Ecto neural progenitor cell (in vitro differentiated cells): Measurements from ENCODE around the gene PGM5.

Experiments used
- DNase-seq: peaks from one replicate; pipeline ENCODE4 v3.0.0-alpha.2; 2018; ENCODE audit warnings: low spot score

PGM5 gene

DNA sequence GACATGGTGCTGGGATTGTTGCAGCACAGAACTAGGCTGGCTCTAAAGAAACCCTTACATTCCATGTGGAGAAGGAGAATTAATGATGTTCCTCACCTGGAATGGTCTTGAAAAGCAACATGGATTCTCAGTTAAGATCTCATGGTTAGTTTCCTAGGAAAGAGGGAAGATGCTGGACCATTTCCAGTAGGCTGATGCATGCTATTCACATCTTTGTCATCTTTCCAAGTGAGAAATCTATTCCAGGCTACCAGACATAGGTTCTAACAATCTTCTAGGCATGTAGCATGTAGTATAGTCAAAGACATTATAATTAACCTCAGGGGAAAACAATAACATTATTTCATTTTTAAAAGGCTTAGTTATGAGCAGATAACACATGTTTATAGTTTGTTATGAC, 139.9 kb downstream of the PGM5 start:
- DNase-seq = no peak

DNA sequence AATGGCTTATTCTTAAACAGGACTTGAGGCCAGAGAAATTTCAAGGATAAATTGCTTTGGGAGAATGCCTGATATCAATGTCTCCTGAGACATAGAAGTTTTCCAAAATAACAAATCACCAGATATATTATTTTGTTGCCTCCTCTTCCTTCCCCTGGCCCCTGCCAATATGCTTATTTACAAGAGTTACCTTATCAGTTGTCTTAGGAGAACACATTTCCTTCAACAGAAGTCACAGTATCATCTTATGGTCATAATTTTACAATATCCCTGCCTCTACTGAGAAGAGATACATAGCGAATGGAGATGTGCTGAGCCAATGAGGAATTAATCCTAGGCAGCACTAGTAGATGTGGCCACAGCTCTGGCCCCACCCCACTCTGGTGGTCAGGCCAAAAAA, 141.2 kb downstream of the PGM5 start:
- DNase-seq = no peak

DNA sequence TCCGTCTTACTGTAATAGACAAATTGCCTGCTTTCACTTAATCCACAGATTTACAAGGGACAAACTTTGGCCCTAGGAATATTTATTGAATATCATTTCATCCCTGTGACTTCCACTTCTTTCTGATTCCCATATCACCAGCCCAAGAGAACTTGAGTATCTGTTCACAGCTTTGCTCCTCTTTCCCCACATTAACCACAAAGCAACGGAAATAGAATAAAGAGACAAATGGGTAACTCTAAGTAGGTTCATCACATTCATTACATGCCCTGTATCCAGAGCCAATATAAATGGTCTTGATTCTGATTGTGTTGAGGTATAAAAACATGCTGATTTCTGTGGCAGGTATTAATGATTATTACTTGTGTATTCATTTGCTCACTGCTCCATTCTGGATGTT, 142.4 kb downstream of the PGM5 start:
- DNase-seq = no peak

DNA sequence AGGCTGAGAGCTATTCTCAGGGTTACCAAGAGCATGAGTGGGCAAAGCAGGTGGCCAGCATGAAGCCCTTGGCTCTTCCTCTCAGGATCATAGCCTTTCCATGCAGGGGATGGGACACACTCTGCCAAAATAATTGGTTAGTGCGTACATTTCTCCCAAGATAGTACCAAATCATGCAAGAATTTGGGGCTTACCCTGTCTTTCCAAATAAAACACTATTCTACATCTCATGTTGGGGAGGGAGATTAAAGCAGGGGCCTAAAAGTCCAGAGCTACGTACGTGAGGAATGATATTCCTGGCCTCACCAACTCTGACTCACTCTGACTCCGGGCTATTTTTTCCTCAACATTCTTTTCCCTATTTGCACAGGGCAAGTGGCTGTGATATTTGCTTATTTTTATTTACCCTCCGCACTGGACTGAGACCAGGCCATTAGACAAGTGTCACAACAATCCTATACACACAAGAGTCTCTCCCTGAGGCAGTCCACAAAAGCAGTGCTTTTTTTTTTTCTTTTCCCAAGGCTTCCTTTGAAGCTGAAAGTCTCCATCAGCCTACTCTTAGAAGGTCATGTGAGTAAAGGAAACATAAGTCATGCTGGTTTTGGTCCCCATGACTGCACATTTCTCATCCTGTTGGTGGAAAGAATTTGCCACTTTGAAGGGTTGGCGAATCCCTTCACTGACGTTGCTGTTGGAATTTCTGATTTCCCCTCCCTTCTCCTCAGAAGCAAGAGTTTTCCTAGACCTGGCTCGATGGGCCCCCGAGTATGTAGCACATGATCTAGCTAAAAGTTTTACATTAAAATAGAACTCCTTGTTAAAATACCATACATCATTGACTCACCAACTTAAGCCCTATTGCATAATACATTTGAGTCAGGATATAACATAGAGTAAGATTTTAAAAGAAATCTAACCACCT, 144.3 kb downstream of the PGM5 start:
- DNase-seq = no peak

DNA sequence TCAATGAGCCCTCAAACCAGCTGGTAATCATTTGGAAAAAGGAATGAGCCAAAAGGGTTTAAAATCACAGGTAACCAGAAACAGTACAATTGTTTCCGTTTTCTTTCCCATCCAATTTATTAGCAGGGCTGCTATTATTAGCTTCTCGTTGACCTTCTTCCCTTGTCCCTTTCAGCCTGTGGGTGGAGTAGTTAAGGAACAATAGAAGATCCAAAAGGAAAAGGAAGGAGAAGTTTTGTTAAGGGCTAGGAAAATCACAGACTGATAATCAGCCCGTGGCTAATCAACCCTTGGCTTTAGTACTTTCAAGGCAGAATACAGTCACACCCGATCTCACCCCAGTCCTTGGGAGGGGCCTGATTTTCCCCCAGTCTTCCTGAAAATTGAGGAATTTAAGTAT, 145.9 kb downstream of the PGM5 start:
- no peak for DNase-seq

DNA sequence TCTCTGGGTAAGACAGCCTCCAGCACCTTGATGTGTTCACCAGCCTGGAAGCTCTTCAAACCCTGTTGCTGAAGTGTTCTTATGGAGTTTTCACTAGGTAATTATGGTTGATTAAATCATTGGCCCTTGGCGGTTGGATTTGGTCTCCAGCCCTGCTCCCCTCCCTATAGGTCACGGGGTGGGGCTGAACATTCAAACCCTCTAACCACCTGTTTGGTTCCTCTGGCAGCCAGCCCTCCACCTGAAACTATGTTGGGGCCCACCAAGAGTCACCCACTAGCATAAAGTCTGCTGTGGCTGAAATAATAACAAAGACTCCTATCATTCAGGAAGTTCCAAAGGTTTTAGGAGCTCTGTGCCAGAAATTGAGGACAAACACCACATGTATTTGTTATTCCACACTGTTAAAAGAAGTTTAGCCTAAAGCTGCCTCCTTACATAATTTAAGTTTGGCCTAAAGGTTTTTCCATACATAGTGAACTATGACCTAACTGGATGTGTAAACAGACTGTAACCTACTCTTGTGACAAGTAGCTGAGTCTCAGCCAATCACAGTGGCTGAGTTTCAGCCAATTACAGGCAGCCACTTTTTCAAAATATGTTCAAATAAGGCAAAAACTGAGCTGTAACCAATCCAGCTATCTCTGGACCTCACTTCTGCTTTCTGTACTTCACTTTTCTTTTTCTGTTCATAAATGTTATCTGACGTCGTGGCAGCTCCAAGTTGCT, 149.4 kb downstream of the PGM5 start:
- no peak for DNase-seq

DNA sequence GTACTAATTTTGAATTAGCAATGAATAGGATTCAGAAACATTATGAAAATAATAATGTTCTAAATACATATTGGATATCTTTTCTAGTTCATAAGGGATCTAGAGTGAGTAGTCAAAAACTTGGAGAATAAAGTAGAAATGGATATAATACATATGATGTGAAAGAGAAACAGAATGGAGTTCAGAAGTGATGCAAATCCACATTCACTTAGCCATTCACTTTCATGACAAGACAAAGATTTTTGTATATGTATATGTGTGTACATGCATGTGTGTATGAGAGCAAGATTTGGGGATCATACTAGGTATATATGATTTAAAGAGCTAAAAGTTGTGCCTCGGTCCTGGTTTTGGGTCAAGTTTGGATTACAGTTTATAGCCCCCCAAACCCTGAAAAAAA, 150.1 kb downstream of the PGM5 start:
- DNase-seq = no peak

DNA sequence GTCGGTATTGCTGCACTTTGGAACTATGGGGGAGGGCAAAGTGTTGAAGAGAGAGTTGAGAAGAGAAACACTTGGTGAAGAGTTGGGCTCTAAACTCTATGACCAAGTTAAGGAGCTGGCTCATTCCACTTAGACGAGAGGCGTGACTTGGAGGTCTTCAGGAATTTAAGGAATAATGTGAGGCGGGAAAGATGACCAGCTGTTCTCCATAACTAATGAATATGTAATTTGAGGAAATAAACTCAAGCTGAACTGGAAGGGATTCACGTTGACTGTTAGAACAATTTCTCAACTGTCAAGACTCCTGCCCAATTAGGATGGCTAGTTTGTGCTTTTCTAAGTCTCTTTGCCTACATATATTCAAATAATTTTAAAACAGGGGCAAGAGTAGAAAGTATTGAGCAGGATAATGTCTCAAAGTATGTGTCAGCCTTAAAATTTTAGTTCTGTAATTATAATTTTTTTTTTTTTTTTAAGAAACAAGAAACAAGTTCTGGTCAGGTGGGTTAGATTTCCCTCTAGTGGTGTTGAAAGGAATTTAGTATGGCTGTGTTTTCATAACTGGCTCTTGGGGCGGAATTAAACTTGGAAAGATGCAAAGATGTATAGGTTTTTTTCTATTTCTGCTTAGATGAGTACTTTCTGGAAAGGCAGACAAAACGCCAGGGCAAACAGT, 150.9 kb downstream of the PGM5 start:
- no peak for DNase-seq

DNA sequence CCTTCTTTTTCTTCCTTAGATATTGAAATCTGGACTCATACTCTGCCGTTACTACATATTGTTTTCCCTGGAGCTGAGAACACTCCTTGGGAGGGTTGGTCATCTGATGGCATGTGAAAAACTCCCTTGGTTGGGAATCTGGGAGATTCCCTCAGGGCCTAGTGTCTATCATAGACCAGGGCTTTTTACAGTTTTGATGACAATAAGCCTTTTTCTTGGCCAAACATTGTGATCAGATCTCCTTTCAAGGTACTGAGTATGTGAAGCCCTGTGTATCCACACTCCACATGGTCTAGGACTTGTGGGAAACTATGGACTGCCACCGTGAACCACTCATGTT, 151.4 kb downstream of the PGM5 start:
- DNase-seq = no peak

DNA sequence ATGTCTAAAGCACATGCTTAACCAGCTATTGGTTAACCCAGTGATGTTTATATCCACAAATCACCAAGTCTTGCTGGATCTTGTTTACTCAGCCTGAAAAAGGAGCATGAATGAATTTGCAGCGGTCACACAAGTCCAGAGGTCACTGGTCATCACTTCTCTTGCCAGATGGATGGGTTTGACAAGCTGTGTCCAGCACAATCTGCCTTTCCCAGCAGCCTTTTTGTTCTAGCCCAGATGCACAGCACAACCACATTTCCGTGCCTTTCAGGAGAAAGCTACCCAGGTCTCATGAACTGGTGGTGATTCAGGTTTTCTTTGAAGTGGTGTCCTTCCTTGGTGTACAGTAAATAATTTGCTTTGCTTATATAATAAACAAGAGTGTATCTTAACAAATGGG, 152.1 kb downstream of the PGM5 start:
- no peak for DNase-seq

DNA sequence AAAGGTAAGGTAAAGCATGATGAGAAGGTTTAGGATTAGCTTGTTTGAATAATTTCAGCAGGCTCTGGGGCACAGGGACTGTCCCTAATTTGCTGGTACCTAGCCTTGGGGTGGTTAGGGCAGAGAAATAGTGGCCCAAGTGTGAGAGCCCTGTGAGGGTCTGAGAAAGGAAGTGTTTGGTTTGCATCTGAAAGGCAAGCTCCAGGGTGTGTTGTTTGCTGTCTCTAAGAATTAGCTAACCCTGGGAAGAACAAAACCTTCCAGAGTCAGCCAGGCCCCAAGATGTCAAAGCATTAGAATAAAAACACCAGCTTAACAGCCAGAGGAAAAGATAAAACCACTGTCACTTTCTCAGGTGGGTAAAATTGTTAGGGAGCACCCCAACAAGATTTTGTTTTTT, 153.3 kb downstream of the PGM5 start:
- DNase-seq = no peak

DNA sequence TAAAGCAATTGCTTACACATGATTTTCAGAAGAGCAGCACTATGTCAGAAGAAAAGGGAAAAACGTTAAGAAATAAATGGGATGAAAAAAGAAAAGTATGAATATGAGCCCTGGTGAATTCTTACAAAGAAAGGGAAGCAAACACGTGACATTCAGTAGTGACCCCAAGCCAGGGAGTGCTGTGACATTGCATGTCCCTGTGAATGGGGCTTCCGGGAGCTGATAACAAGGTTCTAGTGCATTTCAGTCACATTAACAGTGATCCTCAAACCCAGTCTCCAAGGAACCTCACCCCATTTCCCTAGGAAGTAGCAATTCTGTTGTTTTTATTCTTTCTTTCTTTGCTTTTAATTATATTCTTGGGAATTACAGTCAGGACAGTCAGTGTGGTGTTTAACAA, 157.0 kb downstream of the PGM5 start:
- no peak for DNase-seq

DNA sequence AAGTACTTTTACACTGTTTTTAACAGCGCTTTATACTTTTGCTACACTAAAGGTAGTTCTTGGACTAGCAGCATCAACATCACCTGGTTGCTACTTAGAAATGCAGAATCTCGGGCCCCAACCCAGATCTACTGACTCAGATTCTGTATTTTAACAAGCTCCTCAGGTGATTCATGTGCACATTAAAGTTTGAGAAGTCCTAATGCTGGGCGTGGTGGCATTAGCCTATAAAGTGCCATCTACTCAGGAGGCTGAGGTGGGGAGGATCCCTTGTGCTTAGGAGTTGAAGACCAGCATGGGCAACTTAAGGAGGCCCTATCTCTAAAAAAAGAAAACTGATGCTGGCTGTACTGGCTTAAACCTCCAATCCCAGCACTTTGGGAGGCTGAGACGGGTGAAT, 157.6 kb downstream of the PGM5 start:
- DNase-seq = no peak

DNA sequence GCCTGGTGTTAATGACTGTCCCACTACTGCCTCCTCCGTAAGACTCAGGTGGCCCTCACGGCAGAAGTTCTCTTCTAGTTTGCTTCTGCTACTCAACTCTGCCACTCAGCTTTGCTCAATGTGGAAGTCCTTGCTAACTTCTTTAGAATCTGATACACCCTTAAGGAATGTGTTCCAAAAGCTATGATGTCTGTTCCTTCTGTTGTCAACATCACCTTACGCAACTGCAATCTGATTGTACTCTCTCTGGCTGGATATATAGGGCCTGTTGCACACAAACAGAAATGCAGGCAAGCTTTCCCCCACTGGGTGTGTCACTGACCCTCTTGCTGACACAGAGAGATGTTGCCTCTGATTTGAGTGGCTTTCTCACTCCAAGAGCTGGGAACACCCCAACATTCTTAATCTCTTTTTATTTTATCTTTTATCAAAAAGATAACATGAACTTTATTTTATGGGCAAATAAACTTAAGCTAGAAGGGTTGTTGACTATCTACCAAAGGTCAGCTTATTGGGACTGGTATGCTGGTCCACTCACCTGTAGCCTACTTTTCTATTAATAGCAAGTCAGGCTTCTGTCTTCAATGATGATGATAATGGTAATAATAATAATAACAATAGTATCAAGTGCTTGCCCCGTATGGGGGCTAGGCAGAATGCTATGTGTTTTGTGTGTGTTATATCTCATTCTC, 159.1 kb downstream of the PGM5 start:
- DNase-seq = no peak

DNA sequence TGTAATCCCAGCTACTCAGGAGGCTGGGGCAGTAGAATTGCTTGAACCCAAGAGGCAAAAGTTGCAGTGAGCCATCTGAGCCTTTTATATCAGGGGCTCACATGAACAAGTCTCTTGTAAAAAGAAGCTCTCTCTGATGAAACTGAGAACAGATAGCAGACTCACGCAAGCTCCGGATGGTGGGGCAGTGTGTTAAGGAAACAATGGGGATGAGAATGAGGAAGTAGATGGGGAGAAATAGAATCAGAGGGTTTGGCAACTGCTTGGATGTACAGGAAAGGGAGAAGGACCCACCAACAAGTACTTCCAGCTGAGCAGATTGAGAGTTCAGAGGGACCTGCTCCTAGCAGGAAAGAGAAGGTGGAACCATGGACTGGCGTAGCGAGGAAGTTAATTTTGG, 165.7 kb downstream of the PGM5 start:
- no peak for DNase-seq

DNA sequence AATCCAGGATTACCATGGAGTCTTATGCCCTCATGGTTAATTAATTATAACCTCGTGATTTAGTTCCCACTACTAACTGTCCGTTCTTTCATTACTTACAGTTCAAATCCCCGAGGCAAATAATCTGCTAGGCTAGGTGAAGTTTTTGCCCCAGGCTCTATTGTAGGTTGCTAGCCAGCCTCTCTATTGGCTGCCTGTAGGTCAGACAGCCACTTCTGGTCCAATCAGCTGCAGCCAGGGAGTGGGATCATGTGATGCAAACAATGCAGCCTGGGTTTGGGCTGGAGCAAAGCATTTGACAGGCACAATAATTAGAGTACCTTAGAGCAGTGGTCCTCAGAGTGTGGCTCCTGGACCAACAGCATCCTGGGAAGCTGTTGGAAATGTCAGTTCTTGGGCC, 166.5 kb downstream of the PGM5 start:
- DNase-seq = no peak

DNA sequence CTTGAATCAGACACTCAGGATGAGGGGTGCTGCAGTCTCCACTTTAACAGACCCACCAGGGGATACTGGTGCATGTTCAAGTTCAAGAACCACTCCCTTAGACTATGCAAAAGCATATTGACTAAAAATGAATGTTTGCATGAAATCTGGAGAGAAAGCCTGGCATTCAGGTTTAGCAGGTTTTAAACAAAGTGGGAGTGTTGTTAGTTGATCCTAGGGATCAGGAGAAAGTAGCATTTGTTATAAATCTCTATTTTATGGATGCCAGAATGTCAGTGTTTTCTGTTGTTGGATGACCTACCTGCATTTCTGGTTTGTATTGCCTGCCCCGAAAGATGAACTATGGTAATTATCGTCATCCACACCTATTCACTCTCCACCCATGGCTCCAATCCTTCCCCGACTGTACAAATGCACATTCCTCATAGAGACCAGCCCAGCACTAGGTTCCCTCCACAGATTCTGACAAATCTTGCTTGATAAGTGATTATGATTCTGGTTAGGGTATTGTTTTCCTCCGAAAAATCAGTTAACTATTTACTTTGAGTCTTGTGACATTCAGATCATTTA, 167.0 kb downstream of the PGM5 start:
- no peak for DNase-seq

DNA sequence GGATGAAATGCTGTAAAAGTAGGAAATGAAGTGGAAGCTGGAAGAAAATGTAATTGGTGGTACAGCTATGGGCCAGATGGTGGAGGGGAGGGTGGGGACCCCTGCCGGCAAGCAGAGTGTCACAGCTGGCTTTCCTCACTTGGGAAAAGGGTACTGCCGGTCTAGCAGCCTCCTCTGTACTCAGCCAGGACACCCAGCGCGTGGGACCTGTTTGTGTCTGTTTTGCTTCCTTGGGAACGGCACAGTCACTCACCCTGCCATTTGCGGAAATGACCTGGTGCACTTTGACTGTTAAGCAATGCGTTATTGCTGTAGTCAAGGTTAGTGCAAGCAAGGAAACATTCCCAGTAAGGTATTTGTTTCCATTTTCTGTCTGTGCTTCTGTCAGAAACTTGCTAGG, 174.2 kb downstream of the PGM5 start:
- peak; percentile 50 for DNase-seq

DNA sequence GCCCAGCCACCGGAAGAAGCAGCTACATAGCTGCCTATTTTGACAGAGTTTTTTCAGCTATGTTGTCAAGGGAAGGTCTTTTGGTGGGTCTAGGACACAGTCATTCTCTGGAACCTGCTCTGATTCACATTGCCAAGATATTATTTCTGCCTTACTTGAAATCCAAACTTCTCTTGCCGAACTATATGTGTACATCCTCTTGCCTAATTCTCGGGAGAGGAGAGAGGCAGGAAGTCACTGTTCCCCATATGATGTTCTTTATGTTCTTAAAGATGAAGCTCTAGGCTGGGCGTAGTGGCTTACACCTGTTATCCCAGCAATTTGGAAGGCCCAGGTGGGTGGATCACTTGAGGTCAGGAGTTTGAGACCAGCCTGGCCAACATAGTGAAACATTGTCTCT, 175.7 kb downstream of the PGM5 start:
- DNase-seq = no peak

DNA sequence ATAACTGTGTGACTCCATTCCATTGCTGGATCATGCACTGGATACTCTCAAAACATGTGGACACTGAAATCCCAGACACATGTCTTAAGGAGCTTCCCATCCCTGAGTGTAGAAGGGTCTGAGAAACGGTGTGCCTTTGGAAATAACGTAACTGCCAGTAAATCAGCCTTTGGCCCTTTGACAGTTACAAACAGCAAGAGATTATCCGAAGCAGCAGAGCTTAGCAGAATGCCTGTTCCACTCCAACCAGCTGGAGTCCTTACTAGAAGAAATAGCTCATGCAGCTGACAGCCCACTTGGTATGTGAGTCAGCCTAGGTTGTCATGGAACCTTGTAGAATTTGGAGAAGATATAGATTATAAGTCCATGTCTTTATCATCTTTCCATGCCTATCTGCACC, 177.3 kb downstream of the PGM5 start:
- DNase-seq = no peak

DNA sequence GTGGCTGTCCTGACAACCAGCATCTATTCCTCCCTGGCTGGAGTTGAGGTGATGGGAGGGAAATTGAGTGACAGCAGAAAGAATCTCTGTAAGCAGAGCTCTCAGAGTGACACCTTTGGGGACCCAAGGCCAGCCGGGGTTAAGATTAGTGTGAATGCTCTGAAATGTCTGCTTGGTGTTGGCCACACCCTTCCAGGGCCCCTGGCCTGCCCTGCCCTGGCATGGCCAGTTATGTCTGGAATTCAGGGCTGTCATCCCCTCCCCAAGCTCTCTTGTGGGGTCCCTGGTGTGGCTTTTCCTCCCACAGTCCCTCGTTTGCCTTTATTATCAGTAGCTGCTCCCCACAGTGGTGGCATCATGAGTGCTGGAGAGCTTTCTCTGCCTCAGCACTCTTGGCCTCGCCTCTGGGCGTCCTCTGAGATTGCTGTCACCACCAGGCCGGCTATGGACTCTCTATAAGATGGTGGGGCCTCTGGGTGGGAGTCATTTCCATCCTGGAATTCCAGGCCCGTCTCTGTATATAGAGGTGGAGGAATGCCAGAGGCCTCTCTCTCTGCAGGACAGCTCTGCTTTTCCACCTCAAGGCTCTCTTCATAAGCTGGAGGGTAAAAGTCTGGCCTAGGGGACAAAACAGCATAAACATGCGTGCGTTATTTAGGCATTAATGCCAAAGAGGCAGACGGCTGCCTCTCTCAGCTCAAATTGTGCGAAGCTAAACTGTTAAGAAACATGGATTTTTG, 180.6 kb downstream of the PGM5 start:
- no peak for DNase-seq

DNA sequence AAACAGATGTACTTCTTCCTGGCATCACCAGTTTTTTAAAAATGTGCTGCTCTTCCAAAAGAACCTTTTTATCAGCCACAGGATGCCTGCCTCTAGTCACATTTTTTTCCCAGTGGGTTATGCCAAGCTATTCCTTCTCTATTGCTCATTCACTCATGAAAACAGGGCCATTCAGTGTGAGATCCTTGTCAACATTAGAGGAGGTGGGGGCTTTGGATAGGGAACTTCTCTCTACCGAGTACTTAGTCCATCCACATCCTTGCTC, 181.1 kb downstream of the PGM5 start:
- no peak for DNase-seq
